Activated CD4-positive, alpha-beta T cell treated with anti-CD3 and anti-CD28 coated beads for 24 hours (primary cell): ENCODE data around the gene SMARCB1.

Experiments used
- DNase-seq, 2 donors: peaks; one replicate each; pipeline ENCODE4 v3.0.0-alpha.2; 2020; ENCODE audit warnings: low read depth in 2 of 2

SMARCB1 gene

DNA sequence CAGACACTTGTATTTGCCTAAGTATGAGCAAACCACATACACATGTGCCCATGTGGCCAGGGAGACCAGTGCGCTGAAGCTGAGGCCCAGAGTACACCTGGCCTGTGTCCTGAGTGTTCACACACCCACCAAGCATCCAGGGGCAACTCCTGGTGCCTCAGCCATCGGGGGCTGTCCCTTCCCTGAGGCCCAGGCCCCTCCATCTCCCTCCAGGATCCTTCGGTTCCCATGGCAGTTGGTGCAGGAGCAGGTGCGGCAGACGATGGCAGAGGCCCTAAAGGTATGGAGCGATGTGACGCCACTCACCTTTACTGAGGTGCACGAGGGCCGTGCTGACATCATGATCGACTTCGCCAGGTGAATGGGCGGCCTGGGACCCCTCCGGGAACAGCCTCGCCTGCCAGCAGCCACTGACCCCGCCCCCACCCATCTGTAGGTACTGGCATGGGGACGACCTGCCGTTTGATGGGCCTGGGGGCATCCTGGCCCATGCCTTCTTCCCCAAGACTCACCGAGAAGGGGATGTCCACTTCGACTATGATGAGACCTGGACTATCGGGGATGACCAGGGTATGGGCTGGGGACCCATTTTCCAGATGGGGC lies 6.5 kb upstream of the SMARCB1 start:
- DNase-seq = no peak

DNA sequence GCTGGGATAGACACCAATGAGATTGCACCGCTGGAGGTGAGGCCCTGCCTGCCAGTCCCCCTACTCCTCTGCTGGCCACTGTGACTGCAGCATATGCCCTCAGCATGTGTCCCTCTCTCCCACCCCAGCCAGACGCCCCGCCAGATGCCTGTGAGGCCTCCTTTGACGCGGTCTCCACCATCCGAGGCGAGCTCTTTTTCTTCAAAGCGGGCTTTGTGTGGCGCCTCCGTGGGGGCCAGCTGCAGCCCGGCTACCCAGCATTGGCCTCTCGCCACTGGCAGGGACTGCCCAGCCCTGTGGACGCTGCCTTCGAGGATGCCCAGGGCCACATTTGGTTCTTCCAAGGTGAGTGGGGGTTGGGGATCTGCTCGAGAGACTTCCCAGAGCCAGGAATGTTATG lies 5.7 kb upstream of the SMARCB1 start:
- DNase-seq = no peak

DNA sequence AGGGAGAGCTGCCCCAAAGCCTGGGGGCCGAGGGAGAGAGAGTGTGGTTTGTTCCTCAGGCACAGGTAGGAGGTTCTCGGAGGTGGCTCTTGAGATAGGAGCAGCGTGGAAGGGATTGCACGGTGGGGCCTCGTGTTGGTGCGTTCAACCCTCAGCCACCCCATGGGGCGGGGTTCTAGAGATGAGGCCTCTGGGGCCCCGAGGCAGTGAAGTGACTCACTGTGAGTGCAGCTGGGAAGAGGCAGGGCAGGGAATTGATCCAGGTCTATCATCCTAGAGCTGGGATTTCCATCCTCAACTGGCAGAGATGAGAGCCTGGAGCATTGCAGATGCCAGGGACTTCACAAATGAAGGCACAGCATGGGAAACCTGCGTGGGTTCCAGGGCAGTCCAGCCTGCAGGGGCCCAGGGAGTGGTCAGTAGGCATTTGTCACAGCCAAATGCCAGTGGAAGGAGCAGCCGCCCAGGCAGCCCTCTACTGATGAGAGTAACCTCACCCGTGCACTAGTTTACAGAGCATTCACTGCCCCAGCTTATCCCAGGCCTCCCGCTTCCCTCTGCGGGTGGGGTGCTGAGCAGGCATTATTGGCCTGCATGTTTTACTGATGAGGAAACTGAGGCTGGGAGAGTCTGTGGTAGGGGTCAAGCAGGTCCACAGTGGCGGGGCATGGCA lies 5.1 kb upstream of the SMARCB1 start:
- DNase-seq = no peak

DNA sequence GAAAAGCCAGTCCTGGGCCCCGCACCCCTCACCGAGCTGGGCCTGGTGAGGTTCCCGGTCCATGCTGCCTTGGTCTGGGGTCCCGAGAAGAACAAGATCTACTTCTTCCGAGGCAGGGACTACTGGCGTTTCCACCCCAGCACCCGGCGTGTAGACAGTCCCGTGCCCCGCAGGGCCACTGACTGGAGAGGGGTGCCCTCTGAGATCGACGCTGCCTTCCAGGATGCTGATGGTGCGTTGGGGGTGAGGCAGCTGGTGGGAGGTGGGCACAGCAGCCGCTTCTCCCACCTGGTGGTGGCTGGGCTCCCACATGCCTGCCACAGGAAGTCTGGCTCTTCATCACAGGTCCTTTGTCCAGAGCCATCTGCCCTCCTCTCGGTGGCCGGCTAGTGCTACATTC lies 4.5 kb upstream of the SMARCB1 start:
- no peak for DNase-seq

DNA sequence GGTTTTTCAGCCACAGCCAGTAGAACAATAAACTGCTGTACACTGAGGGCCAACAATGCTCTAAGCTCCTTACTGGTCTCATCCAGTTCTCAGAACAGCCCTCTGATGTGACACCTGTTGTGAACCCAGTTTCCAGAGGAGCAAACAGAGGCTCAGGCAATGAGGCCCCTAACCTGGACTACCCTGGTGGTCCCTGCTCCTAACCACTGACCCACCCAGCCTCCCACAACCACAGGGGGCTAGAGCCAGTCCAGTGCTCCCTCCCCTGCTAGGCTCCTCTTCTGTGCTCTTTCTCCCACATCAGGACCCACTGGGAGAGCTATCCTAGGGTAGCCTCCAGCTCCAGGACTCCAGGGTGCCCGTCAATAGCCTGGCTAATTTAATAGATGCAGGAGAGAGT lies 4.1 kb upstream of the SMARCB1 start:
- no peak for DNase-seq

DNA sequence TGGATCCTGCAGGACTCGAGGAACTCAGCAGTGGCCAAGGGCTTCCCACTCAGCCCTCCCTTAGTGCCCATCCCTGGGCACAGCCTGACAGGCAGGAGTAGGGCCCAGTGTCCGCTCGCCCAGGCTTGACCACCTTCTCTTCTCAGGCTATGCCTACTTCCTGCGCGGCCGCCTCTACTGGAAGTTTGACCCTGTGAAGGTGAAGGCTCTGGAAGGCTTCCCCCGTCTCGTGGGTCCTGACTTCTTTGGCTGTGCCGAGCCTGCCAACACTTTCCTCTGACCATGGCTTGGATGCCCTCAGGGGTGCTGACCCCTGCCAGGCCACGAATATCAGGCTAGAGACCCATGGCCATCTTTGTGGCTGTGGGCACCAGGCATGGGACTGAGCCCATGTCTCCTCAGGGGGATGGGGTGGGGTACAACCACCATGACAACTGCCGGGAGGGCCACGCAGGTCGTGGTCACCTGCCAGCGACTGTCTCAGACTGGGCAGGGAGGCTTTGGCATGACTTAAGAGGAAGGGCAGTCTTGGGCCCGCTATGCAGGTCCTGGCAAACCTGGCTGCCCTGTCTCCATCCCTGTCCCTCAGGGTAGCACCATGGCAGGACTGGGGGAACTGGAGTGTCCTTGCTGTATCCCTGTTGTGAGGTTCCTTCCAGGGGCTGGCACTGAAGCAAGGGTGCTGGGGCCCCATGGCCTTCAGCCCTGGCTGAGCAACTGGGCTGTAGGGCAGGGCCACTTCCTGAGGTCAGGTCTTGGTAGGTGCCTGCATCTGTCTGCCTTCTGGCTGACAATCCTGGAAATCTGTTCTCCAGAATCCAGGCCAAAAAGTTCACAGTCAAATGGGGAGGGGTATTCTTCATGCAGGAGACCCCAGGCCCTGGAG lies 3.3 kb upstream of the SMARCB1 start:
- DNase-seq = no peak

DNA sequence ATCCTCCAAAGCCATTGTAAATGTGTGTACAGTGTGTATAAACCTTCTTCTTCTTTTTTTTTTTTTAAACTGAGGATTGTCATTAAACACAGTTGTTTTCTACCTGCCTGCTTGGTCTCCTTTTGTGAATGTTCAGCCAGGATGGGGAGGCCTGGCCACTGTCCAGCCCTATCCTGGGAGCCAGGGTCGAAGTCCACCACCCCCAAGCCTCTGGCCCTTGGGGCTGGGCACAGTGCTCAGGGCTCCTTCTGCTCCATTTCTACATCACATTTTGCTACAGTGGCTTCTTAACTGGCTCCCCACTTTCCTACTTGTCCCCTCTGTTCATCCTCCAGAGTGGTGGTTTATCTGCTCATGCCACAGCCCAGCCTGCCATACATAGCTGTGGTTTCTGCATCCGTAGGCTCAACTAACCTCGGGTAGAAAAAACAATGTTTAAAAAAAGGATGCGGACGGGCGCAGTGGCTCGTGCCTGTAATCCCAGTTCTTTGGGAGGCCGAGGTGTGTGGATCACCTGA lies 2.5 kb upstream of the SMARCB1 start:
- DNase-seq = no peak

DNA sequence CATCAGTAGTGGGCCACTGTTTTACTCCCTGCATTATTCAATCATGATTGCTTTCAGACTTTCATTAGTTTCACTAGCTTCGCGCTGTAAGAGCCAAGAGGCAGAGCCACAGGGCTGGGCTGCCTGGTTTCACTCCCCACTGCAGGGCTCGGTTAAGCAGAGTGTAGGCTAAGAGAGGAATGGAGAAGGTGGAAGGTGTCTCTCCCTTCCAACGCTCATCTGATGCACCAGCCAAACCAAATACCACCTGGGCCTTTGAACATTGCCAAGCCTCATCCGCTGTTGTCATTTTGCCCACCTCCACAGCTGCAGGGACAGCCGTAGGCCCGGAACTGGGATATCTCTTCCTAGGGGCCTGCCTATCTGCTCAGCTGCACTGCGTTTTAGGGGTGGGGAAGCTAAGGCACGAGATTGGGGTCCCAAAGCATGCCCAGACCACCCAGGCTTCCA lies 480 bp upstream of the SMARCB1 start:
- no peak for DNase-seq

DNA sequence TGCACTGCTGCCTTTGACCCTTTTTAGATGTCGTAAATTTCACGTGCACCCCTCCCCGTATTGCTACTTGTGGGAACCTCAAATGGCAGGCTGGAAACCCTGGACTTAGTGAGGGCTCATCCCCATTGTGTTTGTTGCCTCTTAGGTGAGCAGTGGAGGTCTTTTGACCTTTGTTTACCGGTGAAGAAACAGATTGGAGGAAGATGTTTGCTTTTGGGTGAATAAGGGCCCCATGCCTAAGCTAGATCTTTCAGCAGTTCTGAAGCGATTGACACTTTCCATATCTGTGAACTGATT lies 782 bp downstream of the SMARCB1 start:
- DNase-seq = no peak

DNA sequence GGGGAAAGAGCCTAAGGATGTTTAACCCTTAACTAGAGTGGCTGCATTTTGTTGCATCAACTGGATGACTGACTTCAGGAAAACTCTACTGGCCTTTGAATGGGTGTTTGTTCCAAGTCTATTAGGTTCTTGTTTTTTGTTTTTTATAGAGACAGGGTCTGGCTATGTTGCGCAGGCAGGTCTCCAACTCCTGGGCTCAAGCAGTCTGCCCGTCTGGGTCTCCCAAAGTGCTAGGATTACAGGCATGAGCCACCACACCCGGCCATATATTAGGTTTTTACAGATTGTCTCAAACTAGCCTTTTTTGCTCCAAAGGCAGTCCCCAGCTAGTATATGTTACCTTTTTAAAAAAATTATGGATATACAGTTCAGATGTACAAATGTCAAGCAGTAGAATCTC lies 1.1 kb downstream of the SMARCB1 start:
- DNase-seq = no peak

DNA sequence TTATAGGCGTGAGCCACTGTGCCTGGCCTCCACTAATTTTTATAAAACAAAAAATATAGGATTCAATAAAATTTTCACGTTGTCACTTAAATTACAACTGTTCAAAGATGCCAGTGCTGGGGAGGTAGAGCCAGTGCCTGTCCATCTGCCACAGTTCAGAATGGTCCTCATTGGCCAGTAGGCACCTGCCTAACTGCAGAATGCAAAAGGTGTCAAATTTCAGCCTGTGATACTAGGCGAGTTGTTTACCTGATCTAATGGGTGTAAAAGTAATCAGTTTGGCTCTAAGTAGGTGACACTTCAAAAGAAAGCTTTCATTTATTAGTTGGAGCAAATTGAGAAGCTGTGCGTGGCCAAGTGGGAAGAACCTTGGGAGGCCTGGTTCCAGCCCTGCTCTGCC lies 2.4 kb downstream of the SMARCB1 start:
- DNase-seq = no peak

DNA sequence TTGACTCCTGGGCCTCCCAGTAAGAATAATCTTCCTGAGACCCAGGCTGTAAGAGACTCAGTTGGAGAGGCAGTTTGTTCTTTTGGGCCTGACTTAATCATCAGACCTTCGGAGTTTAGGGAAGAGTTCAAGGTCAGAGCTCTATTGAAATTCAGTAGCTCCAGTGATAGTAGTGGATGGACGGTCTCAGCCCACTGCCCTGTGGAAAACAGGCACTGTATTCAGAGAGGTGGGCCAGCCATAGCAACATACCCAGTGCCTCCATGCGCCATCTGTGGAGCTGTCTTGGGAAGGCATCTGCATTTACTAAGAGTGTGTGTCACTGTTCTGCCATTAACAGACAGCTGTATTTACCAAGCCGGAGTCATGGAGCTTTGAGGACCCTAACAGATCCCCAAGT lies 2.9 kb downstream of the SMARCB1 start:
- no peak for DNase-seq

DNA sequence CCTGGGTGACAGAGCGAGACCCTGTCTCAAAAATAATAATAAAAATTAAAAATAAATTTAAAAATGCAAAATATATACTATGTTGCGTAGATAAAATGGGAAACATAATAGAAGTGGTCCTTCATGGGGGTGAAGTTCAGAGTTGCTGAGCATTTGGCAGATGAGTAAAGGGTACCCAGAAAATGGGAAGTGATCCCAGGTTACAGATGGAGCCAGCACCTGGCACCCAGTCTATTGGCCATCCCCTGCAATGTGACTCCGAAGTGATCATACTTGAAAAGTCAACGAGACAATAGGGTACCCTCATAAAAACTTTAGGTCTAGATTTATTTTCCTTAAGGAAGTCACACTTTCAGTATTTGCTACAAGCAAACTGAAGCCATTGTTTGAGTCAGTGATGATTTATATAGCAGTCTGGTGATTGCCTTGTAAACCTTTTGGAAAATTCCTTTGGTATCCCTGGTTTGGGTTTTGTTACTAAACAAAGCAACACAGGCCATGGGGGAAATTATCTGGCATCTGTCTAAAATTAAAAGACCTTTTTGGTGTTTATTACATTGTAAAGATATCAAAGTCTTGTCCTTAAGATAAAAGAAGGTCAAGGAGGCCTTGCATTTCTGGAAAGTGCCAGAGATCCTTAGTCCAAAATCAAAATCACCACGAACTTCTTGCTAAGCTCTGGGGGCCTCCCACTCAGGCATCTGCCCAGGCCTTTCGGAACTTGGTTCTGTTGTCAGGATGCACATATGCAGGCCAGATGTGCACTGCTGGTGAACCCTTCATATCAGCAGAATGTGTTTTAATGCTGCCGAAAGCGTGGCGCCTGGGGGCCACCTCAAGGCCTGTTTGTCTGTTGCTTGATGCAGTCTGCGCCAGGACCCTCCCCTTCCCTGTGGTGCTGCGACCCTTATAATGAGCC lies 4.3 kb downstream of the SMARCB1 start:
- no peak for DNase-seq

DNA sequence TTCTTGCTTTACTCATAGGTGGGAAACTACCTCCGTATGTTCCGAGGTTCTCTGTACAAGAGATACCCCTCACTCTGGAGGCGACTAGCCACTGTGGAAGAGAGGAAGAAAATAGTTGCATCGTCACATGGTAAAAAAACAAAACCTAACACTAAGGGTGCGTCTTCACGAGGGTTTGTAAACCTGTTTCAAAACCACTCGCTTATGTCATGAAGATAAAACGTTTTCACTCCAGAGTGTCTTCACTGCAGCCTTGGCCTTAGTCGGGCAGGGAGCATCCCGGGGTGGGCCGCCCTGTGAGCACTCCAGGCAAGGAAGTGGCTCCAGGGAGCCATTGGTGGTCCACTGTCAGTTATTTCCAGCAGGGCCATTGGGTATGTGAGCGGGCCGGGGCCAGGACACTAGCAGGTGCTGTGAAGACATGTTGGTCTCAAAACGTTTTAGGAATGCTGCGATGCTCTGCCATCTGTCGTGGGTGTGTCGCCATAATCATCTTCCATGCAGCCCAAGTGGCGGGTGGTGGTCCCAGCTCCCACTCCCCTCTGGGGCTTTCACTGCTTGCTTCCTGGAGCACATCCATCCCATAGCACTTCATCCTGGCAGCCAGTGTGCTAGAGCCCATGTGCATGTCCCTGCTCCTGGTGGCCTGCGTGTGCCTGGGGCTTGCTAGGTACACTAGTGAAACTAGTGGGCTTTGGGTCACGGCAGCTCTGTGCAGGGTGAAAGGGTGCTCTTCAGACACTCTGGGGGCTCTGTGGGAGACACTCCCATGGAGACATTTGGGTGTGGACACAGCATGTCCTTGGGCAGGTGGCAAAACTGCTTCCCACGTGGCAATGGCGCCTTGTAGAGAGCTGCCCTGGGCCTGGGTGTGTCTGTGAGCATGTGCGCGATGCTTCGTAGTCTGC lies 5.2 kb downstream of the SMARCB1 start:
- DNase-seq = no peak

DNA sequence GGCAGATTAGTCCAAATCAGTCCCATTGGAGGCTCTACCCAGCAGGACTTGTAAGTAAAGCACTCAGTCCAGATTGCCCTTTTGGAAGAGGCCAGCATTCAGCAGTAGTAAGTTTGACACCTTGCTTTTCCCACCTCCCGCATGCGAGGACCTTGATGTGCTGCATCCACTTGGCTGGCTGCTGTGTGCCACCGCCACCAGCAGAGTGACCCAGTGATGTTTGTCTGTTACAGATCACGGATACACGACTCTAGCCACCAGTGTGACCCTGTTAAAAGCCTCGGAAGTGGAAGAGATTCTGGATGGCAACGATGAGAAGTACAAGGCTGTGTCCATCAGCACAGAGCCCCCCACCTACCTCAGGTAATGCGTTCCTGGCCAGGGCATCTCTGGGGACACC lies 6.6 kb downstream of the SMARCB1 start:
- DNase-seq = no peak

DNA sequence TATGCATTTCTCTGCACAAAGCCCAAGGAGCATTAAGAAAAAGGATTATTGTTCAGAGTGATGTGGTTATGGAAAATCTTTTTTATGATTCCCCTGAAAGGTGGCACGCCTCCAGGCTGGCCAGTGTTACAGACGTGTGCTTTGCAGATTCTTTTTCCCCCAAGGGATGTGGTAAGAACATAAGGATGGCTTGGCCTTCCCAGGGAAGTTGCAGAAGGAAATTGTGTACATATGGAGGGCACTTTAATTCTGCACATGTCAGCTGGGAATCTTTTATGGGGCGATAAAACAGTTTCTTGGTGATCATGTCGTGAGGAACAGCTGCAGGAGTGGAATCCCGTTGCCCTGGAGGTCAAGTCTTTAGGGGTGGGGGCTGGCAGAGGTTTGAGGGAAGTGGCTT lies 9.7 kb downstream of the SMARCB1 start:
- DNase-seq = no peak

DNA sequence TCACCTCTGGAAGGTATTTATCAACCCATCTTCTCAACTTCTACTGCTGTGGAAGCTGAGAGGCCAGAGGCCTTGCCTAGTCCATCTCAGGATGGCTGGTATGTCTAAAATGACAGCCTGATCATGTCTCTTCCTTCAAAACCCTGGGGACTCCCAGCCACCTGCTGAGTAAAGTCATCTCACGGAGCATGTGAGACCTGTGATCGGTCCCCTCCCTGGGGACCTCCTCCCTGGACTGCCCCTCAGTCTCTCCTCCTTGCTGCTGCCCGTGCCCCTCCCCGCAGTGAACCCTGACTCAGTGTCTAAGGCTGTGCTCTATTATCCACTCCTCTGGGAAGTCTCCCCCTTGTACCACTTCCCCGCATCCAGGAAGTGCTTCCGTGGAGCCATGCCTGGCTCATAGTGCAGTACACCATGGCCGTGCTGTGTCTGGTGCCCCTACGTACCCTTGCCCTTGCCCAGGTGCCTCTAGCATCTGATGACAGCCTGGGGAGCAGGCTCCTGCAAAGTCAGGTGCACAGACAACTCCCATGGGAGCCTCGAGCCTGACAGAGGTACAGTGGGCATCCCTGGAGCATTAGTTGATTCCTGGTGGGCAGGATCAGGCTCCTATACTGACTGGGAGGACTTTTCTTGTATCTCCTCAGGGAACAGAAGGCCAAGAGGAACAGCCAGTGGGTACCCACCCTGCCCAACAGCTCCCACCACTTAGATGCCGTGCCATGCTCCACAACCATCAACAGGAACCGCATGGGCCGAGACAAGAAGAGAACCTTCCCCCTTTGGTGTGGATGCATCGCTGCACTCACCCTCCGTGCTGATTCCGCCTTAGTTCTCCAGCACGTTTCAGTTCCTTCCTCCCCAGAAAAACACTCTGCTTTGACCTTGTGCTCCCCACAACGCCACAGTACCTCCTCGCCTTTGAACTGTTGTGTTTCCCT lies 13.8 kb downstream of the SMARCB1 start:
- DNase-seq = no peak

DNA sequence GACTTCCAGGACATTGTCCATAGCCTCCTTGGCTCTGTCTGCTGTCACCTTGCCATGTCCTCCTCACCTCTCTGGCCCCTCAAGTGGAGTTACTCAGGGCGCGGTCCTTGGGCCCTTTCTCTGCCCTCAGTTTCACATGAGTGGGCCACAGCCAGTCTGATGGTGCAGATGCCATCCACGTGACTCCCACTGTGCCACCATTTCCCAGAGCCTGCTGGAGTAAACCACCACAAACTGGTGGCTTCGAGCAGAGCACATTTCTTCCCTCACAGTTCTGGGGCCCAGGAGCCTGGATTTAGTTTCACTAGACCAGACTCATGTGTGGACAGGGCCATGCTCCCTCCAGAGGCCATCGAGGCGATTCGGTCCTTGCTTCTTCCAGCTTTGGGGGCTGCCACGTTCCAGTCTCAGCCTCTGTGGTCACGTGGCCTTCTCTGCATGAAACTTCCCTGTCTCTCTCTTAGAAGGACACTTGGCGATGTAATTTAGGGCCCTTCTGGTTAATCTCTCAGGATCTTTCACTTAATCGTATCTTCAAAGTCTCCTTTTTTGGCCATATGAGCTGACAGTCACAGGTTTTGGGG lies 14.6 kb downstream of the SMARCB1 start:
- DNase-seq = no peak

DNA sequence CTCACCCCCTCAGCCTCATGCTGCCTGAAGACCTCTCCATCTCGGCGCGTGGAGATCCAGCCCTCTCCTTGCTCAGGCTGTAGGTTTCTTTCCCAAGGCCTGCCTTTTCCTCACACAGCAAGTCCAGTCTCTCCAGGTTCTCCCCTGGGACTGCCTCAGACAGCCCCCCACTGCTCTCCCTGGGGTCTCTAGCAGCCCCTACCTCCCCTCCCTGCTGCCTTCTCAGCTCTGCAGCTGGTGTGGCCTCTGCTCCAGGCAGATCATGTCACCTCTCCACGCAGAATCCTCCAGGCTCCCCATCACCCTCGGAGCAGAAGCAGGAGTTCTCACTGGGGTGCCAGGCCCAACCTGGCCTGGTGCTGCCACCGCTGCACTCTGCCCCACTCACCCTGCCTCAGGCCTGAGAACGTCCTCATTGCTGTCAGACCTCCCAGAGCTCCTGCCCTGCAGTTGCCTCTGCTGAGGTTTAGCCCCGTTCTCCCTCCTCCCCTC lies 15.2 kb downstream of the SMARCB1 start:
- DNase-seq = no peak
